Upper lobe of right lung (tissue), 1 donor: ENCODE results near the gene MYMX. TPM values are rescaled to one million over a fixed set of nuclear protein-coding genes. Genes with fewer than 3 reads are reported as not detected.
"Not testable (repeated sequence)": the region's sequence is repeated elsewhere in the genome, so short reads cannot be mapped to it uniquely, and the experiment has no call there.

Experiments used
- ATAC-seq: fragments of 200-7000 bp; cut with Tn5 transposase; one replicate; pipeline ENCODE4 v1.9.1; 2020; ENCODE audit warnings: mild to moderate bottlenecking, moderate library complexity
- DNase-seq: peaks from one replicate; pipeline ENCODE4 v3.0.0-alpha.2; 2020
- H3K27ac ChIP-seq: fragments of 200-600 bp; one replicate; pipeline ENCODE4 v1.8.0; 2022
- H3K27me3 ChIP-seq: fragments of 200-600 bp; one replicate; pipeline ENCODE4 v1.8.0; 2022; ENCODE audit warnings: mild to moderate bottlenecking
- H3K36me3 ChIP-seq: fragments of 200-600 bp; one replicate; pipeline ENCODE4 v1.8.0; 2022
- H3K4me1 ChIP-seq: fragments of 200-600 bp; one replicate; pipeline ENCODE4 v1.8.0; 2022
- H3K4me3 ChIP-seq: fragments of 200-600 bp; one replicate; pipeline ENCODE4 v1.8.0; 2022; ENCODE audit warnings: mild to moderate bottlenecking
- H3K9me3 ChIP-seq: fragments of 200-600 bp; one replicate; pipeline ENCODE4 v1.8.0; 2022
- CTCF ChIP-seq: fragments of 200-600 bp; IDR thresholded peaks from one replicate; pipeline ENCODE4 v1.8.0; 2022; ENCODE audit warnings: antibody characterized with exemption
- intact Hi-C: fragments of 100-400 bp; cut with DNase I; formaldehyde crosslinking; loops from one replicate; pipeline ENCODE4 v1.11.0; 2022
- total RNA-seq: library from RNA; stranded (reverse); fragmentation: NEBNext Ultra II Directional; extraction: Animal tissue kit (Norgen Biotek cat#: 25700); gene quantifications from one replicate; pipeline ENCODE4 v1.2.1, GENCODE V29; 2021
- donor health status: DM: no; HTN: yes; CAD: no; lungs with severe emphysema.

MYMX gene
- total RNA-seq, 1 donor from 2014 or later, result 0.52 TPM

DNA sequence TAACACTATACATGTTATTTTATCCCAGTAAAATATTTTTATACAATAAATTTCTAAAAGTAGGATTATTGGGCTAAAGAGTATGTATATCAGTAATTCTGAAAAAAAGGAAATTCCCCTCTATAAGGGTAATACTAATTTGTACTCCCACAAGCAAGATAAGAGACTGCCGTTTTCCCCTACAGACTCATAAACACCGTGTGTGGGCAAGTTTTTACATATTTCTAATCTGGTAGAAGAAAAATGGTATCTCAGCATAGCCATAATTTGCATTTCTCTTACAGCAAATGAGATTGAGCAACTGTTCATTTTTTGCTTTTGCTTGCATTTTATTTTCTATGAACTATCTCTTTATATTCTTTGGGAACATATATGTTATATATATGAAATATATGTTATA lies 26.0 kb upstream of the MYMX start:
- intact Hi-C loops, result no loop called here
- H3K27me3 ChIP-seq, result no peaks in the 10 kb centered on the region
- H3K4me3 ChIP-seq, result no peak overlapping the region
- no peaks in the 10 kb centered on the region for H3K36me3 ChIP-seq
- no peak for ATAC-seq
- no peaks in the 10 kb centered on the region for H3K9me3 ChIP-seq
- no peak for DNase-seq
- no peak overlapping the region for H3K27ac ChIP-seq
- H3K4me1 ChIP-seq, result peaks cover 3% of the 10 kb centered on the region
- TF ChIP-seq CTCF, result no peak

GRCh38 chr6:44192428-44193041 lies 24.2 kb upstream of the MYMX start:
- no peaks in the 10 kb centered on the region for H3K4me1 ChIP-seq
- ATAC-seq (peak; percentile 84), DNase-seq (no peak)
- H3K27me3 ChIP-seq, result no peaks in the 10 kb centered on the region
- intact Hi-C loops, result no loop called here
- no peaks in the 10 kb centered on the region for H3K9me3 ChIP-seq
- H3K27ac ChIP-seq, result no peak overlapping the region
- no peak for TF ChIP-seq CTCF
- H3K4me3 ChIP-seq, result peak overlapping the region; percentile 23
- no peaks in the 10 kb centered on the region for H3K36me3 ChIP-seq

DNA sequence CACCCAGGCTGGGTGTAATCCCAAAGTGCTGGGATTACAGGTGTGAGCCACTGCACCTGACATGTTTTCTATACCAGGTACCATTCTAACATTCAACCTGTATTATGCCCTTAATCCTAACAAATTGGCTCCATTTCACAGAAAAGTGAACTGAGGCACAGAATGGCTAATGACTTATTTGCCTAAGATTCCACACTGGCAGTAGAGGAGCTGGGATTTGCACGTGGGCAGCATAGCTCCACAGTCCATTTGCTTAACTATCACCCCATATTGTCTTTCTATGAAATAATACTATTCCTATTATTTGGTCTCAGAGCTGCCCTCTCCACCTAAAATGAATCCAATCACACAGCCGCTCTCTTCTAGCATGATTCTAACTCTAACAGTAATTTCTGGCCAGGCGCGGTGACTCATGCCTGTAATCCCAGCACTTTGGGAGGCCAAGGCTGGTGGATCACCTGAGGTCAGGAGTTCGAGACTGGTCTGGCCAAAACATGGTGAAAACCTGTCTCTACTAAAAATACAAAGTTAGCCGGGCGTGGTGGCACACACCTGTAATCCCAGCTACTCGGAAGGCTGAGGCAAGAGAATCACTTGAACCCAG lies 23.3 kb upstream of the MYMX start:
- Histone ChIP-seq H3K27ac (no peak overlapping the region), H3K9me3 (no peaks in the 10 kb centered on the region), H3K27me3 (no peaks in the 10 kb centered on the region), H3K36me3 (no peaks in the 10 kb centered on the region), H3K4me1 (no peaks in the 10 kb centered on the region), H3K4me3 (no peak overlapping the region)
- TF ChIP-seq CTCF, result no peak
- DNase-seq, result no peak
- no peak for ATAC-seq
- intact Hi-C loops, result no loop called here

- intact Hi-C loops, result no loop called here
Measured at GRCh38 chr6:44194326-44194725, 22.4 kb upstream of the MYMX start.

DNA sequence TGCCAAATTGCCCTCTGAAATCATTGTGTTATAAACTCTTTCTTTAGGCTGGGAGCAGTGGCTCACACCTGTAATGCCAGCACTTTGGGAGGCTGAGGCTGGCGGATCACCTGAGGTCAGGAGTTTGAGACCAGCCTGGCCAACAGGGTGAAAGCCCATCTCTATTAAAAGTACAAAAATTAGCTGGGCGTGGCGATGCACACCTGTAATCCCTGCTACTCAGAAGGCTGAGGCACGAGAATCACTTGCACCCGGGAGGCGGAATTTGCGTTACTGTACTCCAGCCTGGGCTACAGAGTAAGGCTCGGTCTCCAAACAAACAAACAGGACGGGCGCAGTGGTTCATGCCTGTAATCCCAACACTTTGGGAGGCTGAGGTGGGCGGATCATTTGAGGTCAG lies 20.4 kb upstream of the MYMX start:
- H3K27me3 ChIP-seq, H3K36me3 ChIP-seq, H3K27ac ChIP-seq, ATAC-seq, DNase-seq, H3K4me1 ChIP-seq, H3K4me3 ChIP-seq, H3K9me3 ChIP-seq, intact Hi-C loops: not testable (repeated sequence)

More at GRCh38 chr6:44194326-44194725, 22.4 kb upstream of the MYMX start:
- Histone ChIP-seq H3K27ac (no peak overlapping the region), H3K36me3 (no peaks in the 10 kb centered on the region), H3K9me3 (no peaks in the 10 kb centered on the region), H3K4me3 (no peak overlapping the region), H3K27me3 (no peaks in the 10 kb centered on the region), H3K4me1 (no peaks in the 10 kb centered on the region)
- ATAC-seq (no peak), DNase-seq (no peak)
- no peak for TF ChIP-seq CTCF

DNA sequence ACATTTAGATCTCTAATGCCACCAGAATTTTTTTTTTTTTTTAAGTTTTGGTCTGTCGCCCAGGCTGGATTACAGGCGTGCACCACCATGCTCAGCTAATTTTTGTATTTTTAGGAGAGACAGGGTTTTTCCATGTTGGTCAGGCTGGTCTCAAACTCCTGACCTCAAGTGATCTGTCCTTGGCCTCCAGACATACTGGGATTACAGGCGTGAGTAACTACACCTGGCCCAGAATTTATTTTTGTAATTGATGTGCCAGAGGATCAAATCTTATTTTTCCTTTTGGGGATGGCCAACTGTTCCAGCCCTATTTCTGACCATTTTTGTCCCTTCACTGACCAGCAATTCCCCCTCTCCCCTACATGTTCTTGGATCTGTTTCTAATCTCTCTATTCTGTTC lies 18.0 kb upstream of the MYMX start:
- Histone ChIP-seq H3K4me3 (no peak overlapping the region), H3K27ac (no peak overlapping the region), H3K36me3 (no peaks in the 10 kb centered on the region), H3K27me3 (no peaks in the 10 kb centered on the region), H3K4me1 (no peaks in the 10 kb centered on the region), H3K9me3 (no peaks in the 10 kb centered on the region)
- intact Hi-C loops, result no loop called here
- ATAC-seq, result no peak
- no peak for TF ChIP-seq CTCF
- no peak for DNase-seq
